Parathyroid adenoma (tissue), 2 donors: ENCODE results near the gene DPY19L2.
"Not testable (repeated sequence)": the region's sequence is repeated elsewhere in the genome, so short reads cannot be mapped to it uniquely, and the experiment has no call there.

ENCODE experiments used
- H2AFZ ChIP-seq: fragments of 300-600 bp; sonication (generic); one replicate; pipeline ENCODE4 v1.7.0; 2017; ENCODE audit warnings: antibody characterized with exemption, mild to moderate bottlenecking
- H3K27ac ChIP-seq: fragments of 300-600 bp; sonication (generic); one replicate; pipeline ENCODE4 v1.7.0; 2017
- H3K27me3 ChIP-seq: fragments of 300-600 bp; sonication (generic); one replicate; pipeline ENCODE4 v1.7.0; 2017; ENCODE audit warnings: low read length; ENCODE audit not compliant: control insufficient read depth, insufficient read depth
- H3K36me3 ChIP-seq: fragments of 300-600 bp; sonication (generic); one replicate; pipeline ENCODE4 v1.7.0; 2017; ENCODE audit warnings: low read length; ENCODE audit not compliant: control insufficient read depth, insufficient read depth
- H3K4me1 ChIP-seq: fragments of 300-600 bp; sonication (generic); one replicate; pipeline ENCODE4 v1.7.0; 2017; ENCODE audit warnings: control low read depth
- H3K4me2 ChIP-seq: fragments of 300-600 bp; sonication (generic); one replicate; pipeline ENCODE4 v1.7.0; 2017; ENCODE audit warnings: low read length
- H3K4me3 ChIP-seq: fragments of 300-600 bp; sonication (generic); one replicate; pipeline ENCODE4 v1.7.0; 2017; ENCODE audit warnings: low read depth, low read length
- H3K79me2 ChIP-seq: fragments of 300-600 bp; sonication (generic); one replicate; pipeline ENCODE4 v1.7.0; 2017; ENCODE audit warnings: control low read depth
- H3K9ac ChIP-seq: fragments of 300-600 bp; sonication (generic); one replicate; pipeline ENCODE4 v1.7.0; 2017; ENCODE audit warnings: mild to moderate bottlenecking
- H3K9me3 ChIP-seq: fragments of 300-600 bp; sonication (generic); one replicate; pipeline ENCODE4 v1.7.0; 2017; ENCODE audit warnings: low read length; ENCODE audit not compliant: control insufficient read depth
- donor health status: primary hyperparathyroidism.

Gene DPY19L2

DNA sequence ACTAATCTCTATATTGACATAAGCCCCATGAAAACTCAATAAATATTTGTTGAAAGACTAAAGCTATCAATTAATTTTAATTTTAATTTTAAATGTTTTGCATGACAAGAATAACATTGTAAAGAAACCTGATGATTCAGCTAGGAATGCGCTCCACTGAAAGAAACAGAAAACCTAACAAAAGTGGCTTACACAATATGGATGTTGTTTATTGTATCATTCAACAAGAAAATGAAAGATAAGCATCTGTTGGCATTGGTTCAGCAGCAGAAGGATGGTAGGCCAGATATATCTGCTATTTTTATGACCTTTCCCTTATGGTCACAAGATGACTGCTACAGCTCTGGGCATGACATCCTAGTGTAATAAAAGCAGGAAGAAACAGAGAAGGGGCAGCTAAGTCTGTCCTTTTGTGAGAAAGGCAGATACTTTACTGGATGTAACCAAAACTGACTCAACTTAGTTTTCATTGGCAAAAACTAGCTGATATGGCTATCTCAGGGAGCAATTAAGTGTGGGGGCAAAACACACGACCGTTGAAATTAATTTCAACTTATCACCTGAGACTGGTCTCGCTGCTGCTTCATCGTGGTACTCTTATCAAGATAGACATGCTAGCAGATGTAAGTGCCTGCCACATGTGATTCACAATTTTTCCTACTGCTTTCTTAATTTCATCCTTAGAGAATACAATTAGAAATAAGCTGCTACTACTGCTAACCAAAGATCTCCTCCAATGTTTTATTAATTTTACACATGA lies 24.7 kb downstream of the DPY19L2 start:
- H2AFZ ChIP-seq, H3K36me3 ChIP-seq, H3K79me2 ChIP-seq, H3K4me1 ChIP-seq, H3K4me3 ChIP-seq, H3K9ac ChIP-seq, H3K9me3 ChIP-seq, H3K27me3 ChIP-seq: not testable (repeated sequence)
- peak overlapping the region; percentile 33 for H3K27ac ChIP-seq
- H3K4me2 ChIP-seq, result peak overlapping the region; percentile 47

- not testable (repeated sequence) for H3K27ac ChIP-seq, H3K79me2 ChIP-seq, H3K36me3 ChIP-seq, H3K27me3 ChIP-seq, H3K9me3 ChIP-seq, H3K4me2 ChIP-seq, H3K4me3 ChIP-seq, H3K4me1 ChIP-seq, H3K9ac ChIP-seq, H2AFZ ChIP-seq
Measured at GRCh38 chr12:63624258-63624657, 44.0 kb downstream of the DPY19L2 start.

DNA sequence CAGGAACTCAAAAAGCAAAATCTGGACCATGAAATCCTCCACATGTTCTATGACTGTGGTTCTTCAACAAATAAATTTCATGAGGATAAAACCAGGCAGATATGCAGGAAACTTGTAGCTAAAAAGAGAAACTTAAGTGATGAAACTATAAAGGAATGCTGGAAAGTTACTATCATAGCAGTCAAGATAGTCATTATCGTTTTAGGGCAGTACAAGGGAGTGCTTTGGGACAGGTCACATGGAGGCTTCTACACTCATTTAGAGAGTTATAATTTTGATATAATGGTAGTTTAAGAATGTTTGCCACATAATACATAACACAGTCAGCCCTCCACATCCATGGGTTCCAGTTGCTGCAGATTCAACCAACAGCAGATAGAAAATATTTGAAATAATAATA lies 52.7 kb downstream of the DPY19L2 start:
- not testable (repeated sequence) for H3K27ac ChIP-seq, H3K27me3 ChIP-seq, H2AFZ ChIP-seq, H3K79me2 ChIP-seq, H3K9me3 ChIP-seq, H3K9ac ChIP-seq, H3K36me3 ChIP-seq, H3K4me3 ChIP-seq, H3K4me1 ChIP-seq, H3K4me2 ChIP-seq

DNA sequence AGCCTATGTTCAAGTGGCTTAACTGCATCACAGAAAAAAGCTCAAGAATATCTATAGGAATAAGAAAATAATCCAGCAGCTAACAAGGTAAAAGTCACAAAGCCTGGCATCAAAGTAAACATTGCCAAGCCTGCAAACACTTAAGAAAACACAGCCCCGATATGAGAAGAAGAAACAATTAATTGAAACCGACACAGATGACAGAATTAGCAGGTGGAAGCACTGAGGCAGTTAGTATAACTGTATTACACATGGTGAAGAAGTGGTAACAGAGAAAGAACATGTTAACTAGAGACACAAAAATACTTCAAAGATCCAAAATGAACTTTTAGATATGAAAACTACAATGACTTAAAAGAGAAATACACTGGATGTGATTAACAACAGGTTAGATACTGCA lies 57.0 kb downstream of the DPY19L2 start:
- not testable (repeated sequence) for H3K9ac ChIP-seq, H3K4me3 ChIP-seq, H3K36me3 ChIP-seq, H3K4me1 ChIP-seq, H3K27ac ChIP-seq, H3K79me2 ChIP-seq, H3K4me2 ChIP-seq, H2AFZ ChIP-seq, H3K27me3 ChIP-seq, H3K9me3 ChIP-seq

- not testable (repeated sequence) for H3K4me1 ChIP-seq, H3K27ac ChIP-seq, H3K79me2 ChIP-seq, H3K4me2 ChIP-seq, H3K27me3 ChIP-seq, H2AFZ ChIP-seq, H3K4me3 ChIP-seq, H3K9me3 ChIP-seq, H3K9ac ChIP-seq, H3K36me3 ChIP-seq
Measured at GRCh38 chr12:63609281-63609680, 59.0 kb downstream of the DPY19L2 start.

DNA sequence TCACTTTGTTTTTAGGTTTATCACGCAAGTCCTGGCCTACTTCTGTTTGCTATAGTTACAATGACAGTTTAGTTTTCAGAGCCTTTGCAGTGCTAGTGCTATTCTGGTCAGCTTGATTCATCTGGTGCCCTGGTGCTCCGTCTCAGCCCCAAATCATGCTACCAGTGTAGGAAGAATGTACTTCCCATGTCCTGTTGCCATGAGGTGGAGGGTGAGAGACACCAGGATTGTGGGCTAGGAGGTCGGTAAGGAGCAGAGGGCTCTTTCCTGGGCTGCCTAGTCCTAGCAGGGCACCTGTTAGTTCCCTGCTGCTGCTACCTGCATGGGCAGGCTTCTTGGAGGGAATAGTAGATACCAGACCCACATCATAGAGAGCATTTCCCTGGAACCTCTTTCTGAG lies 63.3 kb downstream of the DPY19L2 start:
- not testable (repeated sequence) for H2AFZ ChIP-seq, H3K27me3 ChIP-seq, H3K4me3 ChIP-seq, H3K9ac ChIP-seq, H3K4me1 ChIP-seq, H3K9me3 ChIP-seq, H3K36me3 ChIP-seq, H3K27ac ChIP-seq, H3K4me2 ChIP-seq, H3K79me2 ChIP-seq

DNA sequence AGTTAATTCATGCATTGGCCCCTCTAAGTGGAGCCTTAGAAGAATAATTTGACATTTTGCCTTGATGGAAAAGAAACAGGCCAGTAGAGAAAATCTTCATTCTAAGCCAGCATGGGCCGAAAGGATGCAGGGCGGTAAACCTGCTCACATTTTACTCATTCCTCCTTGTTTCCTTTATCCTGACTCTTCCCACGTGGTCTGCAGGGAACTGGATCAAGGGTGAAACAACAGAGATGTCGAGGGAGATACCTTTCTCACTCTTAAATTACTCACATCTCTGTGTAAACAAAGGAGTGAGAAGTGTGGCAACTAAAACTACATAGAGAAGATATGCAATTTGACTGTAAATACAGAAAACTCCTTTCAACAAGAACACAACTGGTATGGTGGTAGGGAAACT lies 73.5 kb downstream of the DPY19L2 start:
- not testable (repeated sequence) for H3K9me3 ChIP-seq, H3K4me2 ChIP-seq, H3K79me2 ChIP-seq

DNA sequence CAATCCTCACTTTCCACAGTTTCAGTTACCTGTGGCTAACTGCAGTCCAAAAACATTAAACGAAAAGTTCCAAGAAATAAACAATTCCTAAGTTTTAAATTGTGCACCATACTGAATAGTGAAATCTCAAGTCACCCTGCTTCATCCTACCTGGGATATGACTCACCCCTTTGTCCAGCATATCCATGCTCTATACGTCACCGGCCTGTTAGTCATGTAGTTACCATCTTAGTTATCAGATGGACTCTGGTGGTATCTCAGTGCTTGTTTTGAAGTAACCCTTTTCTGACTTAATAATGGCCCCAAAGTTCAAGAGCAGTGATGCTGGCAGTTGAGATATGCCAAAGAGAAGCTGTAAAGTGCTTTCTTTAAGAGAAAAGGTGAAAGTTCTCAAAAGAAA lies 83.9 kb downstream of the DPY19L2 start:
- H3K27me3 ChIP-seq, H3K27ac ChIP-seq, H3K36me3 ChIP-seq, H3K9me3 ChIP-seq, H3K4me3 ChIP-seq, H2AFZ ChIP-seq, H3K4me1 ChIP-seq, H3K4me2 ChIP-seq, H3K79me2 ChIP-seq, H3K9ac ChIP-seq: not testable (repeated sequence)

More for the DNA sequence above, 73.5 kb downstream of the DPY19L2 start:
- H3K27me3 ChIP-seq, H2AFZ ChIP-seq, H3K4me1 ChIP-seq, H3K36me3 ChIP-seq, H3K27ac ChIP-seq, H3K4me3 ChIP-seq, H3K9ac ChIP-seq: not testable (repeated sequence)

DNA sequence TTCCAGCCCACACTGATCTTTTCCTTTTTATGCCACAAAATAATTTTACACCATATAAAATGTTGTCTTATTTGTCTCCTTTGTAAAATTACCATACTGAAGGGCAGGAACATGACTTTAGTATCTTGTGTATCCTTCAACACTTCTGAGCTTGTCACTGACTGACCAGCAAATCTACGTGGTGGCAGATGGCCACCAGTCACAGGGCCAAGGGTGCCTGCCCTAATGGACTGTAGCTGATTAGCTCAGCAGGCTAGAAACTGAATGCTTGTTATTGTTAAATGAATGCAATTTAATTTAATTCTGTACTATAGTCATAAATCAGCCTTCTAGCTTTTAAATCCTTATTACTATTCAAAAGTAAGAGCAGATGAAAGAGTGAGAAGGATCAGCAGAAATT lies 85.0 kb downstream of the DPY19L2 start:
- H3K36me3 ChIP-seq, H3K9me3 ChIP-seq, H3K27ac ChIP-seq, H3K9ac ChIP-seq, H3K4me1 ChIP-seq, H3K79me2 ChIP-seq, H3K27me3 ChIP-seq, H2AFZ ChIP-seq, H3K4me3 ChIP-seq, H3K4me2 ChIP-seq: not testable (repeated sequence)

DNA sequence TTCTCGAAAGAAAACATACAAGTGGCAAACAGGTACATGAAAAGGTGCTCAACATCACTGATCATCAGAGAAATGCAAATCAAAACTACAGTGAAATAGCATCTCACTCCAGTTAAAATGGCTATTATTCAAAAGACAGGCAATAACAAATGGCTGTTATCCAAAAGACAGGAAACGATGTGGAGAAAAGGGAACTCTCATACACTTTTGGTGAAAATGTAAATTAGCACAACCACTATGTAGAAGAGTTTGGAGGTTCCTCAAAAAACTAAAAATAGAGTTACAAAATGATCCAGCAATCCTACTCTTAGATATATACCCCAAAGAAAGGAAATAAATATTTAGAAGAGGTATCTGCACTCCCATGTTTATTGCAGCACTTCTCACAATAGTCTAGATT lies 90.7 kb downstream of the DPY19L2 start:
- not testable (repeated sequence) for H2AFZ ChIP-seq, H3K4me1 ChIP-seq, H3K27ac ChIP-seq, H3K9me3 ChIP-seq, H3K36me3 ChIP-seq, H3K9ac ChIP-seq, H3K4me3 ChIP-seq, H3K4me2 ChIP-seq, H3K79me2 ChIP-seq, H3K27me3 ChIP-seq

DNA sequence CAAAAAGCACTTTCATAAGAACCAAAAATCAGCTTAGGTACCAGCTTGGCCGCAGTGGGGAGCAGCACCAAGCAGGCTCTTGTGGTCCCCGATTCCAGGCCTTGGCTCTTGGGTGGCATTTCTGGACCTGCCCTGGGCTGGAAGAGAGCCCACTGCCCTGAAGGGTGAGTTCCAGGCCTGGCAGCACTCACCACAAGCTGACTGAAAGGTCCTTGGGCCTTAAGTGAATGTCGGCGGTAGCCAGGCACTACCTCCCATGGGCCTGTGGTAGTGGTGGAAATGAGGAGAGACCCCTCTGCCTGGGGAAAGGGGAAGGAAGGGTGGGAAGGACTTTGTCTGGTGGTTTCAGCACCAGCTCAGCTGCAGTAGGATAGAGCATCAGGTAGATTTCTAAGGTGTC lies 96.3 kb downstream of the DPY19L2 start:
- not testable (repeated sequence) for H3K27me3 ChIP-seq, H3K4me2 ChIP-seq

More for the DNA sequence above, 96.3 kb downstream of the DPY19L2 start:
- H3K4me3 ChIP-seq, H3K9ac ChIP-seq, H2AFZ ChIP-seq, H3K4me1 ChIP-seq, H3K79me2 ChIP-seq, H3K36me3 ChIP-seq, H3K9me3 ChIP-seq, H3K27ac ChIP-seq: not testable (repeated sequence)
